NCI-H524 treated with DMSO at 0.1 percent for 48 hours (cell line): ENCODE results near the gene EFCAB6.

ENCODE experiments used
- DNase-seq: peaks from one replicate; lab custom pipeline; 2025; lab: John Stamatoyannopoulos, UW

The EFCAB6 gene

DNA sequence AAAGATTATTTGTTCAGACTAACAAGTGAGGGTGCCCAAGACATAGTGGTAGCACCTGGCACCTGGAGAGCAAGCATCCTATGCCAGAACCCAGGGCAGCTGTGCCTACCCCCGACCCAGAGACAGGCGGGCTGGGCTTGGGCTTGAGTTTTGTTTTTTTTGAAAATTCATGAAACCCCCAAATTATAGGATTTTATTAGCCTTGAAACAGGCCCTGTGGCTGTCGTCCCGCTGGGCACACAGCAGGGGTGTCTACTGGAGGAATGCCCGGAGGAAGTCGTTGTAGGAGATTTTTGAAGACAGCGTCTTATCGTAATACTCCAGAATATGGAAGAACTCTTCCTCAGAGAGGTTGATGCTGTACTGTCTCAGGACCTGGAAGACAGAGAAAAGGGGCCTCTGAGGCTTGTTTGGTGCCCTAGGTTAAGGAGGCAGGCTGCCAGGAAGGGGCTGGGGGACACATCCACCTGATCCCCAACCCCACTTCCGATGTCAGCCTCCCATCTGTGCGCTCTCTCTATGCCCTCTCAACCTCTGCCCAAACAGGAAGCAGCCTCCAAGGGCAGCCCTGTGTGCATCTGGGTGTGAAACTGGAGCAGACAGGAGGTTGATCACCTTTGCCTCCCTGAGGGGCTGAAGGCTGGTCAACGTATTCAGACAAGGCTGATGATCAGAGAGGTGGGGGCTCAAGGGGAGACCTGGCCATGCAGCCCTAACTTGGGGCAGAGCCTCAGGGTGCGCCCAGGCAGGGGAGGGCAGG, 283.3 kb downstream of the EFCAB6 start:
- no peak for DNase-seq

DNA sequence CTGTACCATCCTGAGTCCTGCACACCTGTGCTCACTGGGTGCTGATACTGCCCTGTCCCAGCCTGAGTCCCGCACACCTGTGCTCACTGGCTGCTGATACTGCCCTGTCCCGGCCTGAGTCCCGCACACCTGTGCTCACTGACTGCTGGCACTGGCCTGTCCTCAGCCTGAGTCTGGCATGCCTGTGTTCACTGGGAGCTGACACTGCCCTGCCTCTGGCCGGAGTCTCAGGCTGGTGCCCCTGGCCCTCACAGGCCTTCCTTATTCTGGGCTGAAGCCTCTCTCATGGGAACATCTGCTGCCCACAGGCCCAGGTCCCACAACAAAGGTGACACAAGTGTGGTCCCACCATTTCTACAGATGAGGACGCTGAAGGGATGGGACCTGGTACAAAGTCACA, 285.2 kb downstream of the EFCAB6 start:
- DNase-seq = no peak

DNA sequence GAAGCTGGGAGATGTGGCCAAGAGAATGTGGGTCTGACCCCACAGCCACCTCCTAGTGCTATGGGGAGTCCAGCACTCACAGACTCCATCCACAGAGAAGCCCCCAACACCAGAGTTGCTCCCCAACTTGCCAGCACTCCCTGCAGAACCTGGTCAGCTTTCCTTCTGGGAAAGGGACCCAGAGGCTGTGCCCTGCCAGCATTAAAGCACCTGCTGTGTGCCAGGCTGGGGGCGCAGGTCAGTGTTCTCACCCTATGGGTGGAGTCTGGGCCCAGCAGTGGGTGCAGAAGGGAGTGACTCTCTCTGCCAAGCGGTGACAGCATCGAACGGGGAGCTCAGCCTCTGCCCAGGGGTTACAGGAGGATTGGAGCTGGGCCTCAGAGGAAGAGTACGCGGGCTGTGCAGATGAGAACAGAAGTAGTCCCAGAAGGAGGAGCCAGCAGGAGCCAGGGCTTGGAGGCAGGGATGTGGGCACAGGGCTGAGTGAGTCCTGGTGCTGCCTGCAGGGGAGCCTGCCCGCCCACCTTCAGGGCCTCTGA, 285.9 kb downstream of the EFCAB6 start:
- no peak for DNase-seq

DNA sequence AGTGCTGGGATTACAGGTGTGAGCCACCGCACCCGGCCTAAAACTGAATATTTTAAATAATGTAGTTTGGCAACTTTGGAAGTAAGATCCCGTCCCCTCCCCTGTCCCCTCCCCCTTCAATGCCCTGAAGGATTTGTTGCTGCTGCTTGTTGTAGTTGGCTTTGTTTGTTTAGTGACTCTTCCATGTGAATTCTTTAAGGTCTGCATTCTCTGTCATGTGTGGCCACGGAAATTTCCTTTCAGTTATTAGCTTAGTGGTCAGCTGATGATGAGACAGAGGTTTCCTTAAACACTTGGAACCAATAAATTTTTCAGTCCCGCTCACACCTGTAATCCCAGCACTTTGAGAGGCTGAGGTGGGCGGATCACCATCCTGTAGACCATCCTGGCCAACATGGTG, 290.4 kb downstream of the EFCAB6 start:
- no peak for DNase-seq

DNA sequence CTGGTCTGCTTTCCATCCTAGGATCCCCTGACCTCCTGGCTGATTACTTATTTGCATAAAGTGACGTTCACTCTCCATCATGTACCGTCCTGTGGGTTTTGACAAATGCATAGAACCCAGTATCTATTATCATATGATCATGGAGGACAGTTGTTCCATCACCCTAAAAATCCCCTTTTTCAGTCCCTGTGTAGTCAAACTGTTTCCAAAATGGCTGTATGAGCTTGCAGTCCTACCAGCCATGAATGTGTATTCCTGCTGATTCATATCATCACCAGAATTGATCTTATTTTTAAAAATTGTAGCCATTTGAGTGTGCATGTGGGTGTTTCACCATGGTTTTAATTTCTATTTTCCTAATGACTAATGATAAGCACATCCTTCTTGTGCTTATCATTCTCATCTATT, 291.5 kb downstream of the EFCAB6 start:
- DNase-seq = no peak

DNA sequence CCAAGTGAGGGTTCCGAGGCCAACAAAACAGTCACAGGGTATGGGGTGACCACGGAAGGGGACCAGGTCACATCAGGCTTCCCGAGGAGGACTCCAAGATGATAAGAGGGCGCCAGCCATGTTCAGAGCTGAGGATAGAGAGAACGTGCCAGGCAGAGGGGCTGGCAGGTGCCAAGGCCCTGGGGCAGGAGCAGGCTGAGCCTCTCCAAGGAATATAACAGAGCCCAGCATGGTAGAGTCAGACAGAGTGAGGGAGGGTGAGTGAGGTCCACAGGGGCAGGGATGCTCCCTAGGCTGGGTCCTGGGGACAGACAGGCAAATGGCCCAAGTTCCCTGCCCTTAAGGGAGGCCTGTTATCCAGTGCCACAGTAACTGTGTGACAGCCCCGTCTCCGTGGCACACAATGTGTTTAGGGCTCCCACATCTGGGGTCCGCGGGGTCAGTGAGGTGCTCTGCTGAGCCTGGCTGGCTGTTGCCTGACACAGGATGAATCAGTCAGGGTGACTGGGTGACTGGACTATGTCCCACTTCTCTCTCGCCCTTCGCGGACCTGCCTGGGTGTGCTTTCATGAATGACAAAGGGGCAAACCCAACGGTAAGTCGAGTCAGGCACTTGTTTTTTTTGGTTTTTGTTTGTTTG, 295.0 kb downstream of the EFCAB6 start:
- no peak for DNase-seq

DNA sequence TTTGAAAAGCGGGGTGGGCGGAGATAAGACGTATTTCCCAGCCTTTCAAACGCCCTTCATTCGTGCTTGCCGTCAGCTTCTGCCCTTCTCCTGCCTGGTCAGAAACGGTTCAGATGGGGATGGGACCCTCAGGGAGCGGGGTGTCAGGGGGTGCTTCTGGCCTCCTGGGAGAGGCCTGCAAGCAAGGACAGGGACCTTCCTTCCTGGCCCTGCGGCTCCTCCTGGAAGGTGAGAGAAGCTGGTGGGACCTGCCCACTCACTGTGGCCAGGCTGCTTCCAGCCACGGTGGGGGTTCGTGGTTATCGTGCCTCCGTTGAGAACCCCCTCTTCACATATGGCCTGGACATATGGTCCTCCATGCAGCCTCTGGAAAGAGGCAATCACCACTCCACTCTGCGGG, 295.7 kb downstream of the EFCAB6 start:
- DNase-seq = no peak

DNA sequence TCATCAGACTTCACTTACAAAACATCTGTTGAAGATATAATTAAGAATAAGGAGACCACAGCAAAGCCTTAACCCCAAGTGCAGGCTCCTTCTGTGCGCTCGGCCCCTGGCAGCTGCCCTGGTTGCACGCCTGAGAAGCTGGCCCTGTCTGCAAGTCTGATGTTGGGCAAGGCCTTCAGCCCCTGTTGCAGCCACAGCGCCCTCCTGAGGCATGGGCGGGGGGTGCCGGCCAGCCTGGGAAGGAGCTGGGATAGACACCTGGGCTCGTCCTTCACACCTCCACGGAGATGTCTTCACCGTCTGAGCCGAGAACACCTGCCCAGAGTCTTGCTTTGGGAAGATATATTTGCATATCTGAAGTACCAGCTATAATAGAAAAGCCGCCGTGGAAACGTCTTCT, 296.2 kb downstream of the EFCAB6 start:
- no peak for DNase-seq

DNA sequence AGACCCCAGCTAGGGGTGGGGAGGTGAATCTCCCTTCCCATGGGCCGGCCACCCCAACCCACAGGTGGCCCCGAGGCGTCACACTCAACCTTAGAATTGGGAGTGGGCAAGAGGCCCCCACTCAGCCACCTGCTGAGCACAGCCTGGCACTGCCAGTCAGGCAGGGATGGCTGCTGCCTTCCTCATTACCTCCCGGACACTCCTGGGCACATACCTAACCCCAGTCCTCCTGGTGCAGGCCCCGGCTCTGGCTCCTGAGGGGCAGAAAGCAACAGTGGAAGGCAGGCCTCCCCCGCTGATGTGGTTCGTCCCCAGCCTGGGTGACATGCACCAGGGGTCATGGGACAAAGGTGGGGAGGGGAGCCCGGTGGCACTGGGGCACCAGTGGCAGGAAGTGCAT, 296.7 kb downstream of the EFCAB6 start:
- no peak for DNase-seq

DNA sequence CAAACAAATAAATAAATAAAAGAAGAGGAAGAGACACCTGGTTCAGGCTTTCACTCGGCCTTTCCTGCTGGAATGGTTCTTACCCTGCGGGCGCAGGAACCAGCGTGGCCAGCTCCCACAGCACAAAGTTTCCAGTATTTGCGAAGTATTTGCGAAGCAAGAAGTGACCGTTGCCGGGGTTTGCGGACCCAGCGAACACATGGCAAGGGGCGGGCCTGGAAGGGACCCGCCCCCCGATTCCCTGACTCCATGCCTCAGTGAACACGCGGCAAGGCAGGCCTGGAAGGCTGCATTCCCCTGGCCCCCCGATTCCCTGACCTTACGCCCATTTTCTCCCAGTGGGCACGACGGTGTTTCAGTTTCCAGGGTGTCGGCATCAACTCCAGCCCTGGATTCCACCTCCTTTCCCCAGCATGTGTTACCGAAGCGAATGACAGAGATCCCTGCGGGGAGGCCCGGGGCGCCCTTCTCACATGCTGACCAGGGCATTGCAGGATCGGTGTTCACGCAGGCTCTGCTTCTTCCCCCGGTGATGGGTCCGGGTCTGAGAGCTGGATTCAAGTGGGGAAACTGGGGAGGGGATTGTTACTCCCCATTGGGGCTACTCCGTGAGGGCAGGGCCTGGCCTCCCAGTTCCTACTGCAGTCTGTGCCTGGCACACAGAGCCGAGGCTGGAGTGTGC, 297.5 kb downstream of the EFCAB6 start:
- no peak for DNase-seq

DNA sequence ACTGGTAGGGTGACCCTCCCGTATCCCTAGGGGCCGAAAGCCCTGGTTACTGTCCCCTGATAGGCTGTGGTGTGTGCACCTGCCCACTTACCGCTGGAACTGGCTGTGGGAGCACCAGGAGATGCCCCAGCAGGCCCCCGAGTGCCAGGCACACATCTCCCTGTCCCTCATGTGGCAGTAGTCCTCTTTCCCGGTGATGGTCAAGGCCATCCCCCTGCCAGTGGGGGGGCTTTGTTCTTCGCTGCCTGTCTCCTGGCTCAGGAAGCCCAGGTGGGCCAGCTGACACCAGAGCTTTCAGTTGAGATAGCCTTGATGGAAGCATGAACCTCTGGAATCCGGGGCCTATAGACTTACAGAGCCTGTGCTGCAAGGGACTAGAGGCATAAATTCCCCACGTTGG, 299.8 kb downstream of the EFCAB6 start:
- DNase-seq = no peak

DNA sequence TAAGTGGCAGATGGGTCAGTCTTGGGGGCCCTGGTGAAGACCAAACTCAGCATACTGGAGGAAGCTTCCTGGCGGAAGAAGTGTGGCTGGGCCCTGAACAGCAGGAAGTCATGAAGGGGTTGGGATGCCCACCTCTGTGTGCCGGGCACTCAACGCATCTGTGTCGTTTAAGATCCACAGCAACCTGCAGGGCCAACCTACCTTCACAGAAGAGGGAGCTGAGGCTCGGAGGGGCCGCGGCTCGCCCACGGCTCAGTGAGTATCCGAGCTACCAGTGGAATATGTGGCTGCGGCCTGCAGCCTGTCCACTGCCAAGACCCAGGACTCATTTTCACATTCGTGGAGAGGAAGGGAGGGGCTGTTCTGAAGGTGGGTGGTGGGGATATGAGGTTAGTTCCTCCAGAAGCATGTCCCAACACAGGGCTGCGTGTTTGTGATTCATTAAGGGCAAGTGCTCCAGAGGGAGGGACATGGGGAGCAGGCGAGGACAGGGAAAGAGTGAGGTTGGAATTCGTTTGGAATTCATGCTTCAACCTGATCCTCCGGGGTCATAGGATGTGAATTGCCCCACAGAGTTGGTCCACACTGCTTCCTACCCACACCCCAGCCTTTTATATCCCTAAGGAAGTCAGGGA, 300.7 kb downstream of the EFCAB6 start:
- DNase-seq = no peak

DNA sequence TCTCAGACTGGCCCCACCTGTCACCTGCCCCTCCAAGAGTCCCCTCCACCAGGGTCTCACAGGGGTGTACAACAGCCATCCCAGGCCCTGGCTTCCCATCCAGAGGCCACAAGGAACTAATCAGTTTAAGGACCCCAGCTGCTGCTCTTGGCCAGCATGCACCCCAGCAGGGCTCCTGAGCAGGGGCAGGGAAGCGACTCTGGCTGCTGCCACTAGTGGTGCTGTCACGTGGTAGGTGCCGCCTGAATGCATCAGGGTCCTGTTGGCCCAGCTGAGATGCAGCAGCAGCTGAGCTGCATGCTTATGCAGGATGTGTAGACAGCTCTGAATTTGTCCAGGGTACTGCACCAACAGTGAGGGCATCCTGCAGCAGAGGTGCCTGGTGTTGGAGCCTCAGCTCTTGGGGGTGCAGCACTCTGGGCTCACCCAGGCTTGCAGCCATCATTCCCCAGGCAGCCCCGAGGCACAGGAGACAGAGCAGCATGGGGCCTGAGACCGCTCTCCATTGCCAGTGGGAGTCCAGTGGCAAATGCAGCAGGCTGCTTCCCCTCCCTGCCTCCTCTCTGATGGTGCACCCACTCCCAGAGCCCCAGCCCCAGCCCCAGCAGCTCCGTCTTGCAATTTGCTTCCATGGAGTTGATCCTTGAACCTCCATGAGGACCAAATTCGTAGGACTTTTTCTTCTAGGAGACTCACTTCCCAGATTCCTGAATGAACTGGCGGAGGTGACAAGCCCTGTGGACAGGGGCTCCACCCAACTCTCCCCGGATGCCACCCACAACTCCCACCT, 301.6 kb downstream of the EFCAB6 start:
- DNase-seq = no peak

DNA sequence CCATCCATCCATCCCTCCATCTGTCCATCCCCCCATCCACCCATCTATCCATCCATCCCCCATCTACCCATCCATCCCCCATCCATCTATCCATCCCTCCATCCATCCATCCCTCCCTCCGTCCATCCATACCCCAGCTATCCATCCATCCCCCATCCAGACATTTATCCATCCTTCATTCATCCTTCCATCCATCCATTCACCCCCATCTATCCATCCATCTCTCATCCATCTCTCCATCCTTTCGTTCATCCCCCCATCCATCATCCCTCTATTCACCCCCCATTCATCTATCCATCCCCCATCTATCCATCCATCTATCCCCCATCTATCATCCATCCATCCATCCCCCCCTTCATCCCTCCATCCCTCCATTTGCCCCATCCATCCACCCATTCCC, 302.8 kb downstream of the EFCAB6 start:
- DNase-seq = no peak

DNA sequence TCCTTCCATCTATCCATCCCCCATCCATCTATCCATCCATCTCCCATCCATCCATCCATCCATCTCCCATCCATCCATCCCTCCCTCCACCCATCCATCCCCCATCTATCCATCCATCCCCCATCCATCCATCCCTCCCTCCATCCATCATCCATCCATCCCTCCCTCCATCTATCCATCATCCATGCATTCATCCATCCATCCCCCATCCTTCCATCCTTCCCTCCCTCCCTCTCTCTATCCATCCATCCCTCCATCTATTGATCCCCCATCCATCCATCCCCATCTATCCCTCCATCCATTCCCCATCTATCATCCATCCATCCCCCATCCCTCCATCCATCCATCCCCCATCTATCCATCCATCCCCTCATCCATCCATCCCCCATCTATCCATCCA, 303.6 kb downstream of the EFCAB6 start:
- no peak for DNase-seq

DNA sequence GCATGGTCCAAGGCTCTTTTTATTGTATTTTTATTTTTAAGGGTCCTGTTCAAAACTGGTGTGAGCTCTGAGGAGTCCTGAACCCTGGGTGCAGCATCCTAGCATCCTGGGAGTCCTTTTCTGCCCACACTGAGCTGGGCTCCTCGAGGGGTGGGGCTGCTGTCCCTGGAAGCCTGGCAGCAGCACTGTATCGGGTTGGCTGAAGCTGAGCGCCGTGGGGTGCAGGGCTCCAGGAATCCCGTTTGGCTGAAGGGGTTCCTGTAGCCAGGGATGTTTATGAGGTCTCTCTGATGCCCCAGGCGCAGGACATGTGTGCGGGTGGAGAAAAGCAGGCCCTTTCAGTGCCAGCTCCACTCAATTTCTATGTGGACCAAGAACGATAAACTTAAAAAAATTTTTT, 304.9 kb downstream of the EFCAB6 start:
- no peak for DNase-seq

DNA sequence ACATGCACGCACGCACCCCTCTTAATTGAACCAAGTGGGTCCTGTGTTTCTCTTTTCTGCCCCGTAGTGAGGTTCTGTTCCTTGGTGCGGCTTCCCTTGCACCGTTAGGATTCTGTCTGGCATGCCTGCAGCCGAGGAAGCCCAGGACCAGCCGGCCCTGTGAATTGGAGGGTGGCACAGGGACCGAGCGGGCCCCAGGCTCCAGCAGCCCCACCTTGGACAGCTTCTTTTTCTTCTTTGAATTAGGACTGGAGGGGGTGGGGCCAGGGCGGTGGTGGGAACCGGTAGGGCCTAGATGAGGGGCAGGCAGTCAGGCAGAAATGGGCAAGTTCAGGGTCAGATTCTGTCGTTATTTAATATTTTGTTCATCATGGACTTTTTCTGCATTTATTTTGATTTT, 305.6 kb downstream of the EFCAB6 start:
- no peak for DNase-seq

DNA sequence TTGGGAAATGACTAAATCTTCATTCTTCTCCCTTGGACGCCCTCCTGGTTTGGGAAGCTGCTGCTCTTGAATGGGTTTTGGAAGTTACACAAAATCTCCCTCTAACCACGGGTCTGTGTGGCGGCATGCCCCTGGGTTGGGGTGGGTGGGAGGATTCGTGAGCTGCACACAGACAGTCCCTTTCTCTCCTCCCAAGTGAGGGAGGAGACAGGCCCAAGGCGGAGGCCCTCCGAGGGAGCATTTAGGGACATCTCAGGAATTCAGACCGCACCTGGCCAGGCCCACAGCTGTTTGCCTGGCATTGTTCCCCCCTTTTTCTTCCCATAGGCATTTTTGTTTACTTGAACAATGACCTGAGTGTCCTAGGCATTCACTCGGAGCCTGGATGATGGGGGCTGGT, 306.2 kb downstream of the EFCAB6 start:
- DNase-seq = no peak

DNA sequence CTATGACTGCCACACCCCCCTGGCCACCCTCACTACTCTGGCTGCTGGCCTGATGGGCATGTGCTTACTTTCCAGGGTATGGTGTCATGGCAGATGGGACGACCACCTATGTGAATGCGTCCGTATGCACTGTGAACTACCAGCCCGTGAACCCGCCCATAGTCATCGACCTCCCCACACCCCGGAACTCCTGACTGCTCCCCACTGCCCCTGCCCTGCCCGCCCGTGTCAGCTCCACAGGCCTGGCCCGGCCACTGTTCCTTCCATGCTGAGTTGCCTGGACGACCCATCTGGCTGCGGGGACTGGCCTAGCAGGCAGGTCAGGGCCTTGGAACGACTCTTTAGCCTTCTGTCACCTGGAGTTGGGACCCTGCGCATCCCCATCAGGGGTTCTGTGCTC, 306.7 kb downstream of the EFCAB6 start:
- DNase-seq = no peak

DNA sequence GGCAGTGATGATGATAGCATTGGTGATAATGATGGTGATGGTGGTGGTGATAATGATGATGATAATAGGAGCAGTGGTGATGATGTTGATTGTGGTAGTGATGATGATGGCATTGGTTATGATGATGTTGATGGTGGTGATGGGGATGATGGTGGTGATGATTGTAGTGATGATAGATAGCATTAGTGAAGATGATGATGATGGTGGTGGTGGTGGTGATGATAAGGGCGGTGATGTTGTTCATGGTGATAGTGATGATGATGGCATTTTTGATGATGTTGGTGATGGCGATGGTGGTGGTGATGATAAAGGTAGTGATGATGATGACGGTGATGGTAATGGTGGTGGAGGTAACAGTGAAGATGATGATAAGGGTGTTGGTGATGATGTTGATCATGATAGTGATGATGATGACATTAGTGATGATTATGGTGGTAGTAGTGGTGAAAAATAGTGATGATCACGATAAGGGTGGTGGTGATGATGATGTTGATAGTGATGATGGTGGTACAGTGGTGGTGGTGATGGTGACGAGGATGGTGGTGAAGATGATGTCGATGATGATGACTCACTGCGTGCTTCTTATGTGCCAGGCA, 307.3 kb downstream of the EFCAB6 start:
- no peak for DNase-seq

DNA sequence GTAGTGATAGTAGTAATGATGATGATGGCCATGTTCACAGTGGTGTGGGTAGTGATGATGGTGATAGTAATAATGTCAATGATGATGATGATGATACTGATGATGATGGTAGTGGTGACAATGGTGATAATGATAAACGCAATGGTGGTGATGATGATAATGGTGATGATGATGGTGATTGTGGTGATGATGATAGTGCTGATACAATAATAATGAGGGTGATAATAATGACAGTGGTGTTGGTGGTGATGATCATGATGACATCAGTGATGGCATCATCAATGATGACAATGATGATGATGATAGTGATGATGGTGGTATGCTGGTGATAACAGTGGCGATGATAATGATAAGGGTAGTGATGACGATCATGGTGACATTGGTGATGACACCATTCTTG, 308.0 kb downstream of the EFCAB6 start:
- no peak for DNase-seq
